Astrocyte (in vitro differentiated cells and primary cell): Measurements from ENCODE around the gene LRCOL1. TPM values are rescaled to one million over a fixed set of nuclear protein-coding genes. Genes with fewer than 3 reads are reported as not detected.

Experiments used
- DNase-seq: peaks from one replicate; pipeline ENCODE4 v3.0.0-alpha.2; 2010; ENCODE audit warnings: low read depth
- FAIRE-seq: peaks from 2 replicates; lab custom pipeline; 2011; peaks lifted over from hg19 to GRCh38; lab: Jason Lieb, UNC
- H2AFZ ChIP-seq: 2 replicates; pipeline ENCODE4 v1.6.0; 2012; ENCODE audit warnings: low read depth, low read length, inconsistent platforms
- H3K27ac ChIP-seq: 2 replicates; pipeline ENCODE4 v1.5.1; 2011; ENCODE audit warnings: low read depth, low read length, inconsistent platforms
- H3K27me3 ChIP-seq: 2 replicates; pipeline ENCODE4 v1.6.0; 2011; ENCODE audit warnings: low read length, inconsistent platforms; ENCODE audit not compliant: insufficient read depth
- H3K36me3 ChIP-seq: 2 replicates; pipeline ENCODE4 v1.5.1; 2011; ENCODE audit warnings: low read length, inconsistent platforms; ENCODE audit not compliant: insufficient read depth
- H3K4me1 ChIP-seq: 2 replicates; pipeline ENCODE4 v1.5.1; 2011; ENCODE audit warnings: low read length, inconsistent platforms; ENCODE audit not compliant: insufficient read depth
- H3K4me2 ChIP-seq: 2 replicates; pipeline ENCODE4 v1.6.0; 2012; ENCODE audit warnings: low read length, inconsistent platforms
- H3K4me3 ChIP-seq: 2 replicates; pipeline ENCODE4 v1.5.1; 2011; ENCODE audit warnings: low read depth, mild to moderate bottlenecking, low read length, inconsistent platforms; ENCODE audit not compliant: insufficient read depth
- H3K79me2 ChIP-seq: 2 replicates; pipeline ENCODE4 v1.6.0; 2012; ENCODE audit warnings: mild to moderate bottlenecking, low read length, inconsistent platforms; ENCODE audit not compliant: insufficient read depth
- H3K9ac ChIP-seq: 2 replicates; pipeline ENCODE4 v1.6.0; 2012; ENCODE audit warnings: mild to moderate bottlenecking, low read length, inconsistent platforms
- H3K9me3 ChIP-seq: 2 replicates; pipeline ENCODE4 v1.5.1; 2012; ENCODE audit warnings: low read depth, mild to moderate bottlenecking, low read length, inconsistent platforms; ENCODE audit not compliant: insufficient read depth
- H4K20me1 ChIP-seq: 2 replicates; pipeline ENCODE4 v1.6.0; 2012; ENCODE audit warnings: low read length, inconsistent platforms; ENCODE audit not compliant: insufficient read depth
- H3K27ac Mint-ChIP-seq: one replicate; pipeline ENCODE4 v1.8.0; 2021; ENCODE audit warnings: mild to moderate bottlenecking, mixed read lengths; ENCODE audit not compliant: unreplicated experiment
- H3K27me3 Mint-ChIP-seq: one replicate; pipeline ENCODE4 v1.8.0; 2021; ENCODE audit warnings: low read depth, mixed read lengths; ENCODE audit not compliant: unreplicated experiment
- H3K36me3 Mint-ChIP-seq: one replicate; pipeline ENCODE4 v1.8.0; 2021; ENCODE audit warnings: low read depth, mixed read lengths; ENCODE audit not compliant: unreplicated experiment
- H3K4me1 Mint-ChIP-seq: one replicate; pipeline ENCODE4 v1.8.0; 2021; ENCODE audit warnings: low read depth, mixed read lengths; ENCODE audit not compliant: unreplicated experiment
- H3K4me3 Mint-ChIP-seq: one replicate; pipeline ENCODE4 v1.8.0; 2021; ENCODE audit warnings: mild to moderate bottlenecking, moderate library complexity, mixed read lengths; ENCODE audit not compliant: unreplicated experiment
- H3K9me3 Mint-ChIP-seq: one replicate; pipeline ENCODE4 v1.8.0; 2021; ENCODE audit warnings: mild to moderate bottlenecking, mixed read lengths; ENCODE audit not compliant: unreplicated experiment
- CTCF ChIP-seq: IDR thresholded peaks from 2 replicates; pipeline ENCODE4 v1.5.1; 2011; ENCODE audit warnings: low read depth, mild to moderate bottlenecking, inconsistent platforms, low read length, moderate library complexity; ENCODE audit not compliant: insufficient read depth
- EZH2 ChIP-seq: IDR thresholded peaks from 2 replicates; pipeline ENCODE4 v1.6.1; 2012; ENCODE audit warnings: mild to moderate bottlenecking, low read length, inconsistent platforms; ENCODE audit not compliant: insufficient read depth
- total RNA-seq: library from RNA; stranded (reverse); gene quantifications from 2 replicates; pipeline ENCODE4 v1.2.1, GENCODE V29; 2021

LRCOL1 gene
- total RNA-seq, 1 donor from 2014 or later = not detected

GRCh38 chr12:132605892-132606291 is 4.5 kb downstream of the LRCOL1 start:
- H3K27me3 ChIP-seq = peaks cover 51% of the 10 kb centered on the region
- H2AFZ ChIP-seq = no peak overlapping the region
- no peak overlapping the region for H3K9ac ChIP-seq
- Mint-ChIP-seq H3K4me3 (no peak overlapping the region), H3K36me3 (no peaks in the 10 kb centered on the region), H3K27me3 (peaks cover 52% of the 10 kb centered on the region), H3K9me3 (no peaks in the 10 kb centered on the region), H3K27ac (no peak overlapping the region), H3K4me1 (peaks cover 7% of the 10 kb centered on the region)
- H3K27ac ChIP-seq = no peak overlapping the region
- H3K79me2 ChIP-seq = no peaks in the 10 kb centered on the region
- DNase-seq (no peak), FAIRE-seq (no peak)
- H3K4me3 ChIP-seq = no peak overlapping the region
- no peaks in the 10 kb centered on the region for H3K9me3 ChIP-seq
- no peak overlapping the region for H3K4me2 ChIP-seq
- no peak for TF ChIP-seq CTCF
- TF ChIP-seq EZH2 = no peak
- H4K20me1 ChIP-seq = no peaks in the 10 kb centered on the region
- no peaks in the 10 kb centered on the region for H3K36me3 ChIP-seq
- H3K4me1 ChIP-seq = peaks cover 4% of the 10 kb centered on the region

GRCh38 chr12:132604668-132605441 is 5.5 kb downstream of the LRCOL1 start:
- Mint-ChIP-seq H3K4me3 (no peak overlapping the region), H3K4me1 (peaks cover 7% of the 10 kb centered on the region), H3K9me3 (no peaks in the 10 kb centered on the region), H3K36me3 (no peaks in the 10 kb centered on the region), H3K27ac (no peak overlapping the region), H3K27me3 (peaks cover 54% of the 10 kb centered on the region)
- H3K9ac ChIP-seq = no peak overlapping the region
- peaks cover 4% of the 10 kb centered on the region for H3K4me1 ChIP-seq
- peaks cover 51% of the 10 kb centered on the region for H3K27me3 ChIP-seq
- TF ChIP-seq CTCF (no peak), EZH2 (no peak)
- no peak overlapping the region for H3K27ac ChIP-seq
- no peak for DNase-seq
- no peaks in the 10 kb centered on the region for H3K36me3 ChIP-seq
- H3K4me2 ChIP-seq = no peak overlapping the region
- no peak overlapping the region for H3K4me3 ChIP-seq
- no peak for FAIRE-seq
- no peaks in the 10 kb centered on the region for H3K79me2 ChIP-seq
- H4K20me1 ChIP-seq = no peaks in the 10 kb centered on the region
- no peak overlapping the region for H2AFZ ChIP-seq
- H3K9me3 ChIP-seq = no peaks in the 10 kb centered on the region

GRCh38 chr12:132604151-132604618 is 6.2 kb downstream of the LRCOL1 start:
- no peak overlapping the region for H3K4me2 ChIP-seq
- peaks cover 7% of the 10 kb centered on the region for H3K4me1 Mint-ChIP-seq
- DNase-seq (no peak), FAIRE-seq (no peak)
- H3K9me3 ChIP-seq = no peaks in the 10 kb centered on the region
- H2AFZ ChIP-seq = no peak overlapping the region
- no peaks in the 10 kb centered on the region for H3K9me3 Mint-ChIP-seq
- no peaks in the 10 kb centered on the region for H3K36me3 ChIP-seq
- H3K27me3 ChIP-seq = peaks cover 51% of the 10 kb centered on the region
- H3K27me3 Mint-ChIP-seq = peaks cover 54% of the 10 kb centered on the region
- H3K27ac ChIP-seq = no peak overlapping the region
- H3K79me2 ChIP-seq = no peaks in the 10 kb centered on the region
- peak; percentile 20 for TF ChIP-seq EZH2
- TF ChIP-seq CTCF = no peak
- peaks cover 4% of the 10 kb centered on the region for H3K4me1 ChIP-seq
- no peaks in the 10 kb centered on the region for H3K36me3 Mint-ChIP-seq
- H3K4me3 ChIP-seq = no peak overlapping the region
- H3K4me3 Mint-ChIP-seq = no peak overlapping the region
- no peaks in the 10 kb centered on the region for H4K20me1 ChIP-seq
- no peak overlapping the region for H3K9ac ChIP-seq
- no peak overlapping the region for H3K27ac Mint-ChIP-seq
